Measurements from ENCODE around the gene EPB41L4A.
"Not testable (repeated sequence)": the region's sequence is repeated elsewhere in the genome, so short reads cannot be mapped to it uniquely, and the experiment has no call there.

Gene EPB41L4A

GRCh38 chr5:112373885-112374284 is 45.2 kb downstream of the EPB41L4A start:
- no peak for DNase-seq (ENCODE audit: low read depth)
- no peak overlapping the region for H3K4me3 ChIP-seq (ENCODE audit: low read length)
- TF ChIP-seq CTCF (IDR thresholded peaks at IDR 0.05; ENCODE audit: insufficient read depth, low read depth, low read length, missing control alignments) = no peak

- DNase-seq (ENCODE audit: low read depth) = peak; percentile 52
- peak; percentile 14 for TF ChIP-seq CTCF (IDR thresholded peaks at IDR 0.05; ENCODE audit: insufficient read depth, low read depth, low read length, missing control alignments)
- H3K4me3 ChIP-seq (ENCODE audit: low read length) = no peak overlapping the region
These were observed 46.5 kb downstream of the EPB41L4A start for GRCh38 chr5:112372543-112372942.

- TF ChIP-seq CTCF (IDR thresholded peaks at IDR 0.05; ENCODE audit: insufficient read depth, low read depth, low read length, missing control alignments) = no peak
- no peak overlapping the region for H3K4me3 ChIP-seq (ENCODE audit: low read length)
- no peak for DNase-seq (ENCODE audit: low read depth)
These were observed 48.0 kb downstream of the EPB41L4A start for GRCh38 chr5:112371067-112371466.

- DNase-seq (ENCODE audit: low read depth) = no peak
- H3K4me3 ChIP-seq (ENCODE audit: low read length) = no peak overlapping the region
- TF ChIP-seq CTCF (IDR thresholded peaks at IDR 0.05; ENCODE audit: insufficient read depth, low read depth, low read length, missing control alignments) = no peak
These were observed 51.7 kb downstream of the EPB41L4A start for GRCh38 chr5:112367400-112367799.

GRCh38 chr5:112366987-112367386 is 52.1 kb downstream of the EPB41L4A start:
- TF ChIP-seq CTCF (IDR thresholded peaks at IDR 0.05; ENCODE audit: insufficient read depth, low read depth, low read length, missing control alignments) = peak; percentile 58
- peak; percentile 56 for DNase-seq (ENCODE audit: low read depth)
- no peak overlapping the region for H3K4me3 ChIP-seq (ENCODE audit: low read length)

- H3K4me3 ChIP-seq (ENCODE audit: low read length); DNase-seq (ENCODE audit: low read depth): not testable (repeated sequence)
These were observed 58.3 kb downstream of the EPB41L4A start for GRCh38 chr5:112360740-112361139.

GRCh38 chr5:112356178-112356956 is 62.7 kb downstream of the EPB41L4A start:
- no peak for DNase-seq (ENCODE audit: low read depth)
- H3K4me3 ChIP-seq (ENCODE audit: low read length) = no peak overlapping the region
- TF ChIP-seq CTCF (IDR thresholded peaks at IDR 0.05; ENCODE audit: insufficient read depth, low read depth, low read length, missing control alignments) = no peak

All from epithelial cell of esophagus (primary cell).